Mucosa of descending colon (tissue), 3 donors: ENCODE results near the gene EN2. TPM values are rescaled to one million over a fixed set of nuclear protein-coding genes. Genes with fewer than 3 reads are reported as not detected.

Experiments
- ATAC-seq: fragments of 200-7000 bp; cut with Tn5 transposase; one replicate; pipeline ENCODE4 v1.9.1; 2020; ENCODE audit warnings: mild to moderate bottlenecking, moderate library complexity
- DNase-seq, 3 donors: peaks; one replicate each; pipeline ENCODE4 v3.0.0-alpha.2; 2020
- H3K36me3 ChIP-seq: fragments of 200-600 bp; one replicate; pipeline ENCODE4 v1.8.0; 2021; ENCODE audit warnings: low read depth, mild to moderate bottlenecking
- H3K4me1 ChIP-seq: fragments of 200-600 bp; one replicate; pipeline ENCODE4 v1.8.0; 2021; ENCODE audit warnings: low read depth, mild to moderate bottlenecking
- H3K4me3 ChIP-seq: fragments of 200-600 bp; one replicate; pipeline ENCODE4 v1.8.0; 2021; ENCODE audit warnings: mild to moderate bottlenecking
- H3K9me3 ChIP-seq: fragments of 200-600 bp; one replicate; pipeline ENCODE4 v1.8.0; 2021; ENCODE audit warnings: mild to moderate bottlenecking
- CTCF ChIP-seq: fragments of 200-600 bp; IDR thresholded peaks from one replicate; pipeline ENCODE4 v1.8.0; 2022; ENCODE audit warnings: antibody characterized with exemption, mild to moderate bottlenecking
- intact Hi-C, 2 donors: fragments of 100-400 bp; cut with DNase I in 1 of 2; cut with micrococcal nuclease in 1 of 2; formaldehyde crosslinking; loops; one replicate each; pipeline versions ENCODE4 v1.11.0 to v1.11.1; 2022; cut with DNase I, micrococcal nuclease
- total RNA-seq, 3 donors: library from RNA; stranded (reverse); fragmentation: NEBNext Ultra II Directional in 2 of 3; extraction: Animal tissue kit (Norgen Biotek cat#: 25700) in 2 of 3; gene quantifications; one replicate each; pipeline versions ENCODE4 v1.2.1 to v1.2.4, GENCODE V29; 2021 to 2023
- donor health status: DM: no; HTN: no; CAD: no; lungs with moderate emphysema.
- donor health status: DM: no; HTN: no; CAD: no.
- donor health status: DM: no; HTN: yes; CAD: no.

The EN2 gene
- total RNA-seq, 3 donors from 2014 or later, result not detected

- intact Hi-C loops, result no loop called here
- no peaks in the 10 kb centered on the region for H3K36me3 ChIP-seq
- H3K4me3 ChIP-seq, result no peak overlapping the region
- ATAC-seq, result no peak
- TF ChIP-seq CTCF, result no peak
- no peak for DNase-seq
- no peaks in the 10 kb centered on the region for H3K9me3 ChIP-seq
- H3K4me1 ChIP-seq, result no peaks in the 10 kb centered on the region
Observed at GRCh38 chr7:155435110-155435509, 22.8 kb upstream of the EN2 start.

GRCh38 chr7:155437836-155438235, 20.1 kb upstream of the EN2 start:
- Histone ChIP-seq H3K4me3 (no peak overlapping the region), H3K4me1 (no peaks in the 10 kb centered on the region), H3K9me3 (no peaks in the 10 kb centered on the region), H3K36me3 (no peaks in the 10 kb centered on the region)
- DNase-seq (no peak), ATAC-seq (no peak)
- no peak for TF ChIP-seq CTCF
- intact Hi-C loops, result no loop called here

- DNase-seq (peak in 1 of 3 donors; percentile 4), ATAC-seq (no peak)
- TF ChIP-seq CTCF, result no peak
- intact Hi-C loops, result no loop called here
- Histone ChIP-seq H3K4me1 (no peaks in the 10 kb centered on the region), H3K4me3 (no peak overlapping the region), H3K36me3 (no peaks in the 10 kb centered on the region), H3K9me3 (no peaks in the 10 kb centered on the region)
Observed at GRCh38 chr7:155438777-155439176, 19.2 kb upstream of the EN2 start.

GRCh38 chr7:155439311-155440017, 18.5 kb upstream of the EN2 start:
- no peaks in the 10 kb centered on the region for H3K36me3 ChIP-seq
- intact Hi-C loops, result no loop called here
- H3K4me3 ChIP-seq, result no peak overlapping the region
- no peaks in the 10 kb centered on the region for H3K4me1 ChIP-seq
- H3K9me3 ChIP-seq, result no peaks in the 10 kb centered on the region
- DNase-seq (no peak), ATAC-seq (no peak)
- TF ChIP-seq CTCF, result no peak

- no peak for TF ChIP-seq CTCF
- Histone ChIP-seq H3K9me3 (no peaks in the 10 kb centered on the region), H3K4me3 (no peak overlapping the region), H3K4me1 (no peaks in the 10 kb centered on the region), H3K36me3 (no peaks in the 10 kb centered on the region)
- intact Hi-C loops, result no loop called here
- DNase-seq (peak in 1 of 3 donors; percentile 7), ATAC-seq (no peak)
Observed at GRCh38 chr7:155440018-155440410, 17.9 kb upstream of the EN2 start.

GRCh38 chr7:155441856-155442255, 16.1 kb upstream of the EN2 start:
- no peak for TF ChIP-seq CTCF
- DNase-seq (peak in 1 of 3 donors; percentile 3), ATAC-seq (no peak)
- no peaks in the 10 kb centered on the region for H3K36me3 ChIP-seq
- H3K4me1 ChIP-seq, result no peaks in the 10 kb centered on the region
- no peaks in the 10 kb centered on the region for H3K9me3 ChIP-seq
- intact Hi-C loops, result no loop called here
- H3K4me3 ChIP-seq, result no peak overlapping the region
